WTC11 (cell line): Measurements from ENCODE around the gene PLAAT5. TPM values are rescaled to one million over a fixed set of nuclear protein-coding genes. Genes with fewer than 3 reads are reported as not detected.

Experiments used
- ATAC-seq: fragments of 200-7000 bp; cut with Tn5 transposase; 2 replicates; pipeline ENCODE4 v1.10.0; 2021; ENCODE audit warnings: mild to moderate bottlenecking, moderate library complexity
- CTCF ChIA-PET: fragments of 300-600 bp; sonication (Branson Sonifier 250); formaldehyde crosslinking; loops from one replicate; lab custom pipeline; 2021; ENCODE audit warnings: antibody characterized with exemption; lab: Charles Lee
- POLR2A ChIA-PET: fragments of 350-600 bp; sonication (Branson Sonifier 250); formaldehyde crosslinking; loops from one replicate; lab custom pipeline; 2021; ENCODE audit warnings: antibody characterized with exemption; lab: Charles Lee
- DNase-seq: peaks from one replicate; pipeline ENCODE4 v3.0.0; 2021; ENCODE audit warnings: low spot score
- H3K27ac Mint-ChIP-seq: 2 replicates; pipeline ENCODE4 v1.8.0; 2021; ENCODE audit warnings: mixed read lengths
- H3K27me3 Mint-ChIP-seq: 2 replicates; pipeline ENCODE4 v1.8.0; 2021; ENCODE audit warnings: low read depth, mild to moderate bottlenecking, moderate library complexity, mixed read lengths
- H3K36me3 Mint-ChIP-seq: 2 replicates; pipeline ENCODE4 v1.8.0; 2021; ENCODE audit warnings: mixed read lengths
- H3K4me1 Mint-ChIP-seq: 2 replicates; pipeline ENCODE4 v1.8.0; 2022; ENCODE audit warnings: mixed read lengths
- H3K4me3 Mint-ChIP-seq: 2 replicates; pipeline ENCODE4 v1.8.0; 2021; ENCODE audit warnings: mild to moderate bottlenecking, moderate library complexity, mixed read lengths
- H3K9me3 Mint-ChIP-seq: 2 replicates; pipeline ENCODE4 v1.8.0; 2021; ENCODE audit warnings: mixed read lengths
- CBFB ChIP-seq: sonication (generic); formaldehyde crosslinking; IDR thresholded peaks from 2 replicates; pipeline ENCODE4 v1.8.1; 2022; ENCODE audit warnings: mild to moderate bottlenecking, low read depth, missing genetic modification reagents
- CREB1 ChIP-seq: sonication (generic); formaldehyde crosslinking; IDR thresholded peaks from 2 replicates; pipeline ENCODE4 v1.8.0; 2023; ENCODE audit warnings: mild to moderate bottlenecking, missing genetic modification reagents
- CREM ChIP-seq: sonication (generic); formaldehyde crosslinking; IDR thresholded peaks from 2 replicates; pipeline ENCODE4 v1.8.1; 2022; ENCODE audit warnings: mild to moderate bottlenecking, missing genetic modification reagents, moderate library complexity
- CTCF ChIP-seq: fragments of 200-600 bp; IDR thresholded peaks from 2 replicates; pipeline ENCODE4 v1.8.0; 2022; ENCODE audit warnings: antibody characterized with exemption
- ETV6 ChIP-seq: sonication (generic); formaldehyde crosslinking; IDR thresholded peaks from 2 replicates; pipeline ENCODE4 v1.8.1; 2022; ENCODE audit warnings: mild to moderate bottlenecking, missing genetic modification reagents
- FOXP4 ChIP-seq: sonication (generic); formaldehyde crosslinking; IDR thresholded peaks from 2 replicates; pipeline ENCODE4 v1.8.0; 2022; ENCODE audit warnings: mild to moderate bottlenecking, missing genetic modification reagents
- GRHL2 ChIP-seq: fragments of 250-450 bp; sonication (Bioruptor Pico); IDR thresholded peaks from 2 replicates; pipeline ENCODE4 v1.8.0; 2022; ENCODE audit warnings: mild to moderate bottlenecking, moderate library complexity; ENCODE audit not compliant: insufficient replicate concordance, severe bottlenecking
- KAT7 ChIP-seq: sonication (generic); formaldehyde crosslinking; IDR thresholded peaks from 2 replicates; pipeline ENCODE4 v1.8.1; 2023; ENCODE audit warnings: missing genetic modification reagents, mild to moderate bottlenecking, borderline replicate concordance
- MXD4 ChIP-seq: fragments of 250-450 bp; sonication (Bioruptor Pico); IDR thresholded peaks from 2 replicates; pipeline ENCODE4 v1.8.0; 2021; ENCODE audit warnings: mild to moderate bottlenecking, moderate library complexity, borderline replicate concordance
- PREB ChIP-seq: sonication (generic); formaldehyde crosslinking; IDR thresholded peaks from 2 replicates; pipeline ENCODE4 v1.8.1; 2022; ENCODE audit warnings: mild to moderate bottlenecking, missing genetic modification reagents, moderate library complexity, borderline replicate concordance
- USF2 ChIP-seq: sonication (generic); formaldehyde crosslinking; IDR thresholded peaks from 2 replicates; pipeline ENCODE4 v1.8.1; 2023; ENCODE audit warnings: mild to moderate bottlenecking, missing genetic modification reagents, moderate library complexity
- ZBTB21 ChIP-seq: sonication (generic); formaldehyde crosslinking; IDR thresholded peaks from 2 replicates; pipeline ENCODE4 v1.8.1; 2023; ENCODE audit warnings: mild to moderate bottlenecking, missing genetic modification reagents, borderline replicate concordance
- ZMAT4 ChIP-seq: fragments of 250-450 bp; sonication (Bioruptor Pico); IDR thresholded peaks from 2 replicates; pipeline ENCODE4 v1.9.0; 2021; ENCODE audit warnings: mild to moderate bottlenecking
- ZNF263 ChIP-seq: sonication (generic); formaldehyde crosslinking; IDR thresholded peaks from 2 replicates; pipeline ENCODE4 v1.8.1; 2022; ENCODE audit warnings: low read depth, mild to moderate bottlenecking, moderate library complexity, missing genetic modification reagents
- ZNF317 ChIP-seq: sonication (generic); formaldehyde crosslinking; IDR thresholded peaks from 2 replicates; pipeline ENCODE4 v1.8.1; 2023; ENCODE audit warnings: low read depth, mild to moderate bottlenecking, moderate library complexity, missing genetic modification reagents, borderline replicate concordance
- total RNA-seq: library from RNA; stranded (reverse); gene quantifications from 3 replicates; pipeline ENCODE4 v1.2.3, GENCODE V29; 2021

The PLAAT5 gene
- total RNA-seq, 1 experiment from 2014 or later, result 23.0 TPM

GRCh38 chr11:63485777-63486176 is 5.2 kb downstream of the PLAAT5 start (continued):
- TF ChIP-seq ZNF317 (no peak), CREB1 (CRISPR knock-in tag) (no peak), MXD4 (CRISPR knock-in tag) (no peak)
- TF ChIP-seq, all 79 proteins: peak for 0

- ChIA-PET POLR2A (interaction anchor here (0.7 to 1.3 kb wide), 2 partner anchors 12 to 933 kb away, joined by 3 to 4 read pairs; partner anchors contain the start of genes AHNAK and PLAAT5), CTCF (interaction anchor here (1.3 to 4.4 kb wide), 11 partner anchors 10 to 444 kb away, joined by 3 to 92 read pairs (median 9); partner anchors contain the start of genes LGALS12, PLAAT3 and PLAAT5)
- DNase-seq (no peak), ATAC-seq (no peak)
- TF ChIP-seq ZNF263 (CRISPR knock-in tag), result no peak
- TF ChIP-seq CBFB (CRISPR knock-in tag), result no peak
- TF ChIP-seq USF2 (CRISPR knock-in tag), result no peak
- TF ChIP-seq FOXP4 (CRISPR knock-in tag), result no peak
- TF ChIP-seq ZMAT4 (CRISPR knock-in tag), result no peak
- no peak for TF ChIP-seq PREB (CRISPR knock-in tag)
- no peak for TF ChIP-seq GRHL2 (CRISPR knock-in tag)
- no peak for TF ChIP-seq ZBTB21 (CRISPR knock-in tag)
- Mint-ChIP-seq H3K4me1 (peaks cover 14% of the 10 kb centered on the region), H3K9me3 (peaks cover 49% of the 10 kb centered on the region), H3K27me3 (no peaks in the 10 kb centered on the region; the same call in 1 of the 2 replicates), H3K4me3 (no peak overlapping the region), H3K36me3 (peaks cover 54% of the 10 kb centered on the region), H3K27ac (no peak overlapping the region)
These were observed 10.9 kb downstream of the PLAAT5 start for GRCh38 chr11:63480039-63480438.

GRCh38 chr11:63478896-63479295 is 12.1 kb downstream of the PLAAT5 start:
- no peak overlapping the region for H3K27ac Mint-ChIP-seq
- ChIA-PET CTCF (interaction anchor here (0.6 to 4.4 kb wide), 33 partner anchors 9 to 595 kb away, joined by 3 to 92 read pairs (median 5); partner anchors contain the start of genes LGALS12, PLAAT3 and PLAAT5), POLR2A (interaction anchor here (0.6 kb wide), 1 partner anchor 256 kb away, joined by 3 read pairs; no protein-coding TSS in a partner anchor)
- peaks cover 38% of the 10 kb centered on the region for H3K9me3 Mint-ChIP-seq
- H3K4me3 Mint-ChIP-seq, result no peak overlapping the region
- peaks cover 14% of the 10 kb centered on the region for H3K4me1 Mint-ChIP-seq
- TF ChIP-seq CTCF (peak; percentile 73), KAT7 (CRISPR knock-in tag) (no peak), ETV6 (CRISPR knock-in tag) (0 out of 2 replicates have a peak, but pooled peaks have one; percentile 53), CREM (CRISPR knock-in tag) (no peak)
- H3K27me3 Mint-ChIP-seq, result no peaks in the 10 kb centered on the region; the same call in 1 of the 2 replicates
- peaks cover 42% of the 10 kb centered on the region for H3K36me3 Mint-ChIP-seq
- peak; percentile 36 for DNase-seq
- ATAC-seq, result peak; percentile 93
